ENCODE results near the gene EML4.

The EML4 gene

GRCh38 chr2:42194428-42194827, 25.3 kb downstream of the EML4 start:
- Histone ChIP-seq H3K4me3 (no peak overlapping the region), H3K36me3 (peaks cover 0 to 5% (median 0%) of the 10 kb centered on the region in 11 experiments; a peak in 3 of 22 replicates), H3K27me3 (no peaks in the 10 kb centered on the region), H3K9me3 (replicated peaks in 1 of 11) (peaks cover 0 to 11% (median 0%) of the 10 kb centered on the region in 11 experiments; a peak in 3 of 22 replicates), H3K4me1 (peaks cover 11 to 59% (median 20%) of the 10 kb centered on the region in 10 experiments), H3K4me2 (no peak overlapping the region), H4K20me1 (peaks cover 3 to 63% (median 32%) of the 10 kb centered on the region in 11 experiments; a peak in 12 of 22 replicates), H3K27ac (no peak overlapping the region), H3K9ac (no peak overlapping the region)
- no peak for TF ChIP-seq Cebpa-rat (IDR thresholded peaks at IDR 0.05)

GRCh38 chr2:42195559-42195958, 26.4 kb downstream of the EML4 start:
- no peak for TF ChIP-seq Cebpa-rat (IDR thresholded peaks at IDR 0.05)
- Histone ChIP-seq H3K9ac (no peak overlapping the region), H4K20me1 (peaks cover 3 to 63% (median 35%) of the 10 kb centered on the region in 11 experiments; a peak in 14 of 22 replicates), H3K27ac (peak overlapping the region in 2 of 11 experiments; percentile 63 to 69; a peak in 1 of 22 replicates), H3K4me2 (peak overlapping the region in 6 of 11 experiments; percentile 14 to 86 (median 74); a peak in 10 of 22 replicates), H3K36me3 (peaks cover 0 to 5% (median 0%) of the 10 kb centered on the region in 11 experiments; a peak in 3 of 22 replicates), H3K9me3 (replicated peaks in 1 of 11) (peaks cover 0 to 11% (median 0%) of the 10 kb centered on the region in 11 experiments; a peak in 3 of 22 replicates), H3K27me3 (no peaks in the 10 kb centered on the region), H3K4me3 (no peak overlapping the region), H3K4me1 (peaks cover 11 to 59% (median 20%) of the 10 kb centered on the region in 10 experiments)

- Histone ChIP-seq H3K4me1 (peaks cover 11 to 59% (median 20%) of the 10 kb centered on the region in 10 experiments), H3K4me2 (peak overlapping the region in 8 of 11 experiments; percentile 34 to 86 (median 74); a peak in 16 of 22 replicates), H4K20me1 (peaks cover 3 to 63% (median 35%) of the 10 kb centered on the region in 11 experiments; a peak in 14 of 22 replicates), H3K9ac (peak overlapping the region in 3 of 11 experiments; percentile 41 to 56 (median 44); a peak in 5 of 22 replicates), H3K4me3 (peak overlapping the region in 1 of 10 experiments; percentile 0; a peak in 1 of 20 replicates), H3K27ac (peak overlapping the region in 7 of 11 experiments; percentile 10 to 69 (median 54); a peak in 11 of 22 replicates), H3K36me3 (peaks cover 0 to 5% (median 0%) of the 10 kb centered on the region in 11 experiments; a peak in 3 of 22 replicates), H3K27me3 (no peaks in the 10 kb centered on the region), H3K9me3 (replicated peaks in 1 of 11) (peaks cover 0 to 11% (median 0%) of the 10 kb centered on the region in 11 experiments; a peak in 3 of 22 replicates)
- TF ChIP-seq Cebpa-rat (IDR thresholded peaks at IDR 0.05): no peak
Measured at GRCh38 chr2:42196070-42196402, 26.9 kb downstream of the EML4 start.

GRCh38 chr2:42196403-42197267, 27.5 kb downstream of the EML4 start:
- Histone ChIP-seq H4K20me1 (peaks cover 3 to 63% (median 30%) of the 10 kb centered on the region in 11 experiments; a peak in 14 of 22 replicates), H3K27me3 (no peaks in the 10 kb centered on the region), H3K27ac (peak overlapping the region in 8 of 11 experiments; percentile 10 to 69 (median 48); a peak in 12 of 22 replicates), H3K36me3 (peaks cover 0 to 5% (median 0%) of the 10 kb centered on the region in 11 experiments; a peak in 3 of 22 replicates), H3K9me3 (replicated peaks in 1 of 11) (peaks cover 0 to 11% (median 0%) of the 10 kb centered on the region in 11 experiments; a peak in 3 of 22 replicates), H3K4me3 (peak overlapping the region in 2 of 10 experiments; percentile 0 to 25; a peak in 3 of 20 replicates), H3K4me1 (peaks cover 11 to 59% (median 20%) of the 10 kb centered on the region in 10 experiments), H3K9ac (peak overlapping the region in 5 of 11 experiments; percentile 21 to 56 (median 41); a peak in 6 of 22 replicates), H3K4me2 (peak overlapping the region; percentile 34 to 86 (median 53))
- TF ChIP-seq Cebpa-rat (IDR thresholded peaks at IDR 0.05): no peak

GRCh38 chr2:42197792-42198191, 28.6 kb downstream of the EML4 start:
- Histone ChIP-seq H4K20me1 (peaks cover 3 to 63% (median 20%) of the 10 kb centered on the region in 11 experiments; a peak in 12 of 22 replicates), H3K27ac (no peak overlapping the region), H3K9me3 (replicated peaks in 1 of 11) (peaks cover 0 to 11% (median 0%) of the 10 kb centered on the region in 11 experiments; a peak in 3 of 22 replicates), H3K9ac (no peak overlapping the region), H3K36me3 (peaks cover 0 to 5% (median 0%) of the 10 kb centered on the region in 11 experiments; a peak in 3 of 22 replicates), H3K4me3 (no peak overlapping the region), H3K4me2 (no peak overlapping the region), H3K4me1 (peaks cover 11 to 57% (median 20%) of the 10 kb centered on the region in 10 experiments), H3K27me3 (no peaks in the 10 kb centered on the region)
- no peak for TF ChIP-seq Cebpa-rat (IDR thresholded peaks at IDR 0.05)

- Histone ChIP-seq H4K20me1 (peaks cover 0 to 61% (median 17%) of the 10 kb centered on the region in 11 experiments; a peak in 12 of 22 replicates), H3K4me3 (no peak overlapping the region), H3K9ac (no peak overlapping the region), H3K4me1 (peaks cover 11 to 50% (median 20%) of the 10 kb centered on the region in 10 experiments), H3K27me3 (no peaks in the 10 kb centered on the region), H3K36me3 (peaks cover 0 to 5% (median 0%) of the 10 kb centered on the region in 11 experiments; a peak in 3 of 22 replicates), H3K27ac (no peak overlapping the region), H3K4me2 (0 out of 22 replicates have a peak overlapping the region, but pooled peaks of 1 of the 11 experiments have one; percentile 3), H3K9me3 (replicated peaks in 1 of 11) (peaks cover 0 to 11% (median 0%) of the 10 kb centered on the region in 11 experiments; a peak in 3 of 22 replicates)
- no peak for TF ChIP-seq Cebpa-rat (IDR thresholded peaks at IDR 0.05)
Measured at GRCh38 chr2:42198466-42198865, 29.3 kb downstream of the EML4 start.

- Histone ChIP-seq H3K27me3 (no peaks in the 10 kb centered on the region), H3K9ac (no peak overlapping the region), H3K4me3 (no peak overlapping the region), H3K4me1 (peaks cover 11 to 45% (median 19%) of the 10 kb centered on the region in 10 experiments), H4K20me1 (peaks cover 0 to 61% (median 22%) of the 10 kb centered on the region in 11 experiments; a peak in 12 of 22 replicates), H3K27ac (no peak overlapping the region), H3K9me3 (replicated peaks in 1 of 11) (peaks cover 0 to 11% (median 0%) of the 10 kb centered on the region in 11 experiments; a peak in 3 of 22 replicates), H3K4me2 (0 out of 22 replicates have a peak overlapping the region, but pooled peaks of 2 of the 11 experiments have one; percentile 3 to 22), H3K36me3 (peaks cover 0 to 5% (median 0%) of the 10 kb centered on the region in 11 experiments; a peak in 3 of 22 replicates)
- no peak for TF ChIP-seq Cebpa-rat (IDR thresholded peaks at IDR 0.05)
Measured at GRCh38 chr2:42199002-42199401, 29.8 kb downstream of the EML4 start.

GRCh38 chr2:42199626-42200025, 30.5 kb downstream of the EML4 start:
- no peak for TF ChIP-seq Cebpa-rat (IDR thresholded peaks at IDR 0.05)
- Histone ChIP-seq H3K36me3 (peaks cover 0 to 5% (median 0%) of the 10 kb centered on the region in 11 experiments; a peak in 3 of 22 replicates), H3K27me3 (no peaks in the 10 kb centered on the region), H3K4me2 (peak overlapping the region in 1 of 11 experiments; percentile 22; a peak in 2 of 22 replicates), H4K20me1 (peaks cover 0 to 68% (median 22%) of the 10 kb centered on the region in 11 experiments; a peak in 12 of 22 replicates), H3K4me1 (peaks cover 11 to 42% (median 19%) of the 10 kb centered on the region in 10 experiments), H3K9me3 (replicated peaks in 1 of 11) (peaks cover 0 to 11% (median 0%) of the 10 kb centered on the region in 11 experiments; a peak in 3 of 22 replicates), H3K27ac (no peak overlapping the region), H3K9ac (no peak overlapping the region), H3K4me3 (no peak overlapping the region)
